ENCODE results near the gene KCTD10.

The KCTD10 gene

GRCh38 chr12:109477185-109477962, at the start of gene KCTD10, which contains the start of gene UBE3B:
TSS of gene KCTD10 (minus strand) at chr12:109477300. CDS start at chr12:109477262, 38 bp downstream.
TSS of gene UBE3B (plus strand) at chr12:109477634. CDS start at chr12:109483552, 5,918 bp downstream.
- peak; percentile 72 for DNase-seq (ENCODE audit: low read depth)
- in situ Hi-C loops (cut with HindIII; ENCODE audit: low sequenced_read_pairs) = no loop called here
- H3K4me3 ChIP-seq (ENCODE audit: low read depth, low read length) = peak within 1 kb of the TSS; percentile 84
- no peak for TF ChIP-seq CTCF (IDR thresholded peaks at IDR 0.05; ENCODE audit: low read depth, low read length, missing control alignments)

DNA sequence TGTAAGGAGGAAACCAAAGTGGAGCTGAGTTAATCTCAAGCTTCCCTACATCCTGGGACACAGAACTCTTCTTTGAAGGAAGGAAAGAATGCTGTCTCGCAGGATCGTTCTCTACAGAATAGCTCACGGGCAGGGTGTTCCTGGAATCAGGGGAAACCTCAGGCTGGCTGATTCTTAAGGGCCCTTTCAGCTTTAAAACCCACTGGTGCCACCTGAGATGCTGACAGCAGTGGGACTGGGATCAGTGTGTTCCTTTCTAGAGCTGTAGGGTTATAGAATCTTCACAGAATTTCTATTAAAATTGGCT, 48.1 kb upstream of the KCTD10 start:
- TF ChIP-seq CTCF (IDR thresholded peaks at IDR 0.05; ENCODE audit: low read depth, low read length, missing control alignments) = no peak
- H3K4me3 ChIP-seq (ENCODE audit: low read depth, low read length) = no peak overlapping the region
- DNase-seq (ENCODE audit: low read depth) = no peak
- in situ Hi-C loops (cut with HindIII; ENCODE audit: low sequenced_read_pairs) = loop anchor here (25.0 kb wide), 1 partner anchor 262 kb away; no protein-coding TSS in a partner anchor

GRCh38 chr12:109524466-109525278, 47.6 kb upstream of the KCTD10 start:
- TF ChIP-seq CTCF (IDR thresholded peaks at IDR 0.05; ENCODE audit: low read depth, low read length, missing control alignments) = no peak
- H3K4me3 ChIP-seq (ENCODE audit: low read depth, low read length) = no peak overlapping the region
- in situ Hi-C loops (cut with HindIII; ENCODE audit: low sequenced_read_pairs) = loop anchor here (25.0 kb wide), 1 partner anchor 263 kb away; no protein-coding TSS in a partner anchor
- DNase-seq (ENCODE audit: low read depth) = no peak

- no peak for TF ChIP-seq CTCF (IDR thresholded peaks at IDR 0.05; ENCODE audit: low read depth, low read length, missing control alignments)
- DNase-seq (ENCODE audit: low read depth) = no peak
- in situ Hi-C loops (cut with HindIII; ENCODE audit: low sequenced_read_pairs) = no loop called here
- H3K4me3 ChIP-seq (ENCODE audit: low read depth, low read length) = no peak overlapping the region
These were observed 46.4 kb upstream of the KCTD10 start for GRCh38 chr12:109523504-109523903.

DNA sequence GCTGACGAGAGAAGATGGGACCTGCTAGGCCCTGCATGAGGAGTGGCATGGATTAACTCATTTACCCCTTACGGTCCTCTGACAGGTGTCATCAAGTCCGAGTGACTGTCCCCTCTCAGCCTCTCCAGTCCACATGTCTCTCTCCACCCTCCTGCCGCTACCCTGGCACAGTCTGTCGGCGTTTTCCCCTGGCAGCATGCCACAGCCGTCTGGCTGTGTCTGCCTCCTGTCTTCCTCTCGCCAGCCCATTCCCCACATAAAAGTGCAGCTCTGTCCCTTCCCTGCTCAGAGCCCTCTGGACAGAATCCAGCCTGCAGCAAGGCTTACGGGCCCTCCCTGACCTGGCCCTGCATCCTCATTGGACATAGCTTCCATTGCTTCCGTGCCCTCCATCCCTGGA, 46.0 kb upstream of the KCTD10 start:
- no peak for DNase-seq (ENCODE audit: low read depth)
- no peak for TF ChIP-seq CTCF (IDR thresholded peaks at IDR 0.05; ENCODE audit: low read depth, low read length, missing control alignments)
- no peak overlapping the region for H3K4me3 ChIP-seq (ENCODE audit: low read depth, low read length)
- in situ Hi-C loops (cut with HindIII; ENCODE audit: low sequenced_read_pairs) = no loop called here

GRCh38 chr12:109521831-109522230, 44.7 kb upstream of the KCTD10 start:
- TF ChIP-seq CTCF (IDR thresholded peaks at IDR 0.05; ENCODE audit: low read depth, low read length, missing control alignments) = no peak
- DNase-seq (ENCODE audit: low read depth) = no peak
- in situ Hi-C loops (cut with HindIII; ENCODE audit: low sequenced_read_pairs) = no loop called here
- no peak overlapping the region for H3K4me3 ChIP-seq (ENCODE audit: low read depth, low read length)

Measured in astrocyte of the cerebellum (primary cell).